Panc1 (cell line): ENCODE measurements around the gene SIRT7.
"Not testable (repeated sequence)": the region's sequence is repeated elsewhere in the genome, so short reads cannot be mapped to it uniquely, and the experiment has no call there.

Experiments
- POLR2AphosphoS5 ChIP-seq: IDR thresholded peaks from 2 replicates; pipeline ENCODE4 v1.6.1; 2012; ENCODE audit warnings: mild to moderate bottlenecking, low read depth, low read length, moderate library complexity
- SIN3A ChIP-seq: IDR thresholded peaks from 2 replicates; pipeline ENCODE4 v1.6.1; 2012; ENCODE audit warnings: low read depth, mild to moderate bottlenecking, low read length, moderate library complexity, borderline replicate concordance; ENCODE audit not compliant: insufficient read depth
- TCF7L2 ChIP-seq: IDR thresholded peaks from 2 replicates; pipeline ENCODE4 v1.6.1; 2011; ENCODE audit warnings: mild to moderate bottlenecking, low read depth, low read length, inconsistent platforms
- TF ChIP-seq, protein P1 (sequence below): fragments of 450-650 bp; IDR thresholded peaks from 2 replicates; pipeline ENCODE4 v1.5.1; 2017; ENCODE audit warnings: mild to moderate bottlenecking
- TF ChIP-seq, protein P2 (sequence below), 2 experiments: IDR thresholded peaks; 2 replicates each; pipeline ENCODE4 v1.6.1; 2011 to 2012; ENCODE audit warnings: low read depth in 2 of 2, control low read depth in 1 of 2, low read length in 1 of 2, mild to moderate bottlenecking in 1 of 2, moderate library complexity in 1 of 2; ENCODE audit not compliant: insufficient read depth in 1 of 2

DNA sequence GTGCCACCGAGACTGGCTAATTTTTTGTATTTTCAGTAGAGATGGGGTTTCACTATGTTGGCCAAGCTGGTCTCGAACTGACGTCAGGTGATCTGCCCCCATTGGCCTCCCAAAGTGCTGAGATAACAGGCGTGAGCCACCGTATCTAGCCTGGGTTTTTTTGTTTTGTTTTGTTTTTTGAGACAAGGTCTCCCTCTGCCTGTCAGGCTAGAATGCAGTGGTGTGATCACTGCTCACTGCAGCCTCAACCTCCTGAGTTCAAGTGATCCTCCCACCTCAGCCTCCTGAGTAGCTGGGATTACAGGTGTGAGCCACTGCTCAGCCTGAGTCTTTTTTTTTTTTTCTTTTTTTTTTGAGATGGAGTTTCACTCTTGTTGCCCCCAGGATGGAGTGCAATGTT, 35.5 kb upstream of the SIRT7 start:
- not testable (repeated sequence) for TF ChIP-seq POLR2AphosphoS5, SIN3A, TCF7L2
- TF ChIP-seq, protein P1, sequence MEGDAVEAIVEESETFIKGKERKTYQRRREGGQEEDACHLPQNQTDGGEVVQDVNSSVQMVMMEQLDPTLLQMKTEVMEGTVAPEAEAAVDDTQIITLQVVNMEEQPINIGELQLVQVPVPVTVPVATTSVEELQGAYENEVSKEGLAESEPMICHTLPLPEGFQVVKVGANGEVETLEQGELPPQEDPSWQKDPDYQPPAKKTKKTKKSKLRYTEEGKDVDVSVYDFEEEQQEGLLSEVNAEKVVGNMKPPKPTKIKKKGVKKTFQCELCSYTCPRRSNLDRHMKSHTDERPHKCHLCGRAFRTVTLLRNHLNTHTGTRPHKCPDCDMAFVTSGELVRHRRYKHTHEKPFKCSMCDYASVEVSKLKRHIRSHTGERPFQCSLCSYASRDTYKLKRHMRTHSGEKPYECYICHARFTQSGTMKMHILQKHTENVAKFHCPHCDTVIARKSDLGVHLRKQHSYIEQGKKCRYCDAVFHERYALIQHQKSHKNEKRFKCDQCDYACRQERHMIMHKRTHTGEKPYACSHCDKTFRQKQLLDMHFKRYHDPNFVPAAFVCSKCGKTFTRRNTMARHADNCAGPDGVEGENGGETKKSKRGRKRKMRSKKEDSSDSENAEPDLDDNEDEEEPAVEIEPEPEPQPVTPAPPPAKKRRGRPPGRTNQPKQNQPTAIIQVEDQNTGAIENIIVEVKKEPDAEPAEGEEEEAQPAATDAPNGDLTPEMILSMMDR, result not testable (repeated sequence)
- TF ChIP-seq, protein P2, sequence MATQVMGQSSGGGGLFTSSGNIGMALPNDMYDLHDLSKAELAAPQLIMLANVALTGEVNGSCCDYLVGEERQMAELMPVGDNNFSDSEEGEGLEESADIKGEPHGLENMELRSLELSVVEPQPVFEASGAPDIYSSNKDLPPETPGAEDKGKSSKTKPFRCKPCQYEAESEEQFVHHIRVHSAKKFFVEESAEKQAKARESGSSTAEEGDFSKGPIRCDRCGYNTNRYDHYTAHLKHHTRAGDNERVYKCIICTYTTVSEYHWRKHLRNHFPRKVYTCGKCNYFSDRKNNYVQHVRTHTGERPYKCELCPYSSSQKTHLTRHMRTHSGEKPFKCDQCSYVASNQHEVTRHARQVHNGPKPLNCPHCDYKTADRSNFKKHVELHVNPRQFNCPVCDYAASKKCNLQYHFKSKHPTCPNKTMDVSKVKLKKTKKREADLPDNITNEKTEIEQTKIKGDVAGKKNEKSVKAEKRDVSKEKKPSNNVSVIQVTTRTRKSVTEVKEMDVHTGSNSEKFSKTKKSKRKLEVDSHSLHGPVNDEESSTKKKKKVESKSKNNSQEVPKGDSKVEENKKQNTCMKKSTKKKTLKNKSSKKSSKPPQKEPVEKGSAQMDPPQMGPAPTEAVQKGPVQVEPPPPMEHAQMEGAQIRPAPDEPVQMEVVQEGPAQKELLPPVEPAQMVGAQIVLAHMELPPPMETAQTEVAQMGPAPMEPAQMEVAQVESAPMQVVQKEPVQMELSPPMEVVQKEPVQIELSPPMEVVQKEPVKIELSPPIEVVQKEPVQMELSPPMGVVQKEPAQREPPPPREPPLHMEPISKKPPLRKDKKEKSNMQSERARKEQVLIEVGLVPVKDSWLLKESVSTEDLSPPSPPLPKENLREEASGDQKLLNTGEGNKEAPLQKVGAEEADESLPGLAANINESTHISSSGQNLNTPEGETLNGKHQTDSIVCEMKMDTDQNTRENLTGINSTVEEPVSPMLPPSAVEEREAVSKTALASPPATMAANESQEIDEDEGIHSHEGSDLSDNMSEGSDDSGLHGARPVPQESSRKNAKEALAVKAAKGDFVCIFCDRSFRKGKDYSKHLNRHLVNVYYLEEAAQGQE (IDR thresholded peaks at IDR 0.05; ENCODE audit: insufficient read depth in 1 of 2, low read depth in 2 of 2, low read length in 1 of 2), result not testable (repeated sequence)
